HG03097 (cell line): ENCODE results near the gene LUZP4.
"Not testable (repeated sequence)": the region's sequence is repeated elsewhere in the genome, so short reads cannot be mapped to it uniquely, and the experiment has no call there.

ENCODE experiments used
- ATAC-seq: cut with Tn5 transposase; IDR thresholded peaks from one replicate; pipeline ENCODE4 v1.9.1; 2021; ENCODE audit not compliant: unreplicated experiment, low FRiP score

Gene LUZP4

DNA sequence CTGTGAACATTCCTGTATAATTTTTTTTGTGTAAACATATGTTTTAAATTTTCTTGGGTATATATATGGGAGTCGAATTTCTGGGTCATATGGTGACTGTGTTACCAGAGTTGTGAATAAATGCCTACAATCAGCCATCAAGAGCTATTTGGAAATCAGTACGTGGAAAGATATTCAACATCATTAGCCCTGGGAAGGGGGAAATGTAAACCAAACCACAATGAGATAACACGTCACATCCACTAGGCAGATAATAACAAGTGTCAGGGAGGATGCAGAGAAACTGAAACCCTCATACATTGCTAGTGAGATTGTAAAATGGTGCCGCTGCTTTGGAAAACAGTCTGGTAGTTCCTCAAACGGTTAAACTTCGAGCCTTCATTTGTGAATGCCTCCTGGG lies 43.9 kb downstream of the LUZP4 start:
- ATAC-seq = no peak

- ATAC-seq = no peak
These were observed 48.1 kb downstream of the LUZP4 start for GRCh38 chrX:115337491-115338144.

DNA sequence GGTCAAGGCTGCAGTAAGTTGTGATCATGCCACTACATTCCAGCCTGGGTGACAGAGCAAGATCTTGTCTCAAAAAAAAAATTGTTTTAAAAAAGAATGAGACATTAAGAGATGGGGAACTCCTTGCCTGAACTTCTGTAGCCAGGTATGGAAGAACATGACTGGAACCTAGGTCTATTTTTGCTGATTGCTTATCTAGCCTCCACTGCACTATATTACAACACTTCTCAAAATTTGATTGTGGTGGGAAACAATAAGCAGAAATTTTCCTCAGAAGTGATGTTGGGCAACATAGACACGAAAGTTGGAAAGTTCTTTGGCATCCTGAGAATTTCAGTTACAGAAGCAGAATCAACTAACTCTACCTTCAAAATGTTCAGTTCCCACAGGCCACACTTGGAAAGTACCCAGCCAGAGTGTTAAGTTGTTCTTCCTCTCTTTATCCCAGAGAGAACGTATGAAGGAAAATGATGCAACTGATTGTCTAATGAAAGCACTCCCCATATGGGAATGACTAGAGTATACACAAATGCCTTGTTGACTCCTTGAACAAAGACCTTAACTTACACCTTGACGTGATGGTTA lies 50.0 kb downstream of the LUZP4 start:
- ATAC-seq = no peak

GRCh38 chrX:115341421-115341820 lies 51.9 kb downstream of the LUZP4 start:
- no peak for ATAC-seq

DNA sequence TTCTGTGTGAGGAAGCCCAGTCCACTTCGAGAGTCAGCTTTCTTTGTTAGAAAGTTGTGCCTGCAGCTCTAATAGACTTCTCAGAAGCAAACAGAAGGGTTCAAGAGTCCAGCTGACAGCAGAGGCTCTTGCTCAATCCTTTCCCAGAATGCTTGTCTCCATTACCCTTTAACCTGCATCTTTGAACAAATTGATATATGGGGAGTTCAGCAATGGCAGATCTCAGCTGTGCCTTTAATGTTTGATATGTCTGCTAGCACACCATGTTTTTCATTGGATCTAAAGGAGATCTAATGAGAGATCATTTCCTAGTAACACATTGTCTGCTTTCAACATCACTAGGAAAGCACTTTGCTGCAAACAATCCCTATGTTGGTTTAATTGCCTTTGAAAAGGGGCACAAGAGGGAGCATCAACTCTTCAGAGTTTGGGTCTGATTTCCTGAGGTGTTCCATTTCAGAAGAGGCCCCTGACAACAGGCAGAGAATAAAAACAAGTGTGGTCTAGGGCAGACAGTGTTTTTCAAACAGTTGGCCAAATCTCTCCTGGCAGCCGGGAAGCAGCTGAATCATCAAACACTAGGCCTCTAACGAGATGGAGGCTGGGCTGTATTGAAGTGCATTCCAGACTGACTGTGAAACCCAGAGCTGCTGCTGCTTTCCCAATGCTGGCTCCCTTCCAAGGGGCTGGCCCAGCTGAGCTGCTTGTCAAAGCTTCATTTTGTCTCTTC lies 55.5 kb downstream of the LUZP4 start:
- ATAC-seq = no peak

GRCh38 chrX:115345615-115346014 lies 56.1 kb downstream of the LUZP4 start:
- ATAC-seq = no peak

- ATAC-seq = not testable (repeated sequence)
These were observed 57.2 kb downstream of the LUZP4 start for GRCh38 chrX:115346738-115347137.

- no peak for ATAC-seq
These were observed 59.1 kb downstream of the LUZP4 start for GRCh38 chrX:115348446-115349225.

DNA sequence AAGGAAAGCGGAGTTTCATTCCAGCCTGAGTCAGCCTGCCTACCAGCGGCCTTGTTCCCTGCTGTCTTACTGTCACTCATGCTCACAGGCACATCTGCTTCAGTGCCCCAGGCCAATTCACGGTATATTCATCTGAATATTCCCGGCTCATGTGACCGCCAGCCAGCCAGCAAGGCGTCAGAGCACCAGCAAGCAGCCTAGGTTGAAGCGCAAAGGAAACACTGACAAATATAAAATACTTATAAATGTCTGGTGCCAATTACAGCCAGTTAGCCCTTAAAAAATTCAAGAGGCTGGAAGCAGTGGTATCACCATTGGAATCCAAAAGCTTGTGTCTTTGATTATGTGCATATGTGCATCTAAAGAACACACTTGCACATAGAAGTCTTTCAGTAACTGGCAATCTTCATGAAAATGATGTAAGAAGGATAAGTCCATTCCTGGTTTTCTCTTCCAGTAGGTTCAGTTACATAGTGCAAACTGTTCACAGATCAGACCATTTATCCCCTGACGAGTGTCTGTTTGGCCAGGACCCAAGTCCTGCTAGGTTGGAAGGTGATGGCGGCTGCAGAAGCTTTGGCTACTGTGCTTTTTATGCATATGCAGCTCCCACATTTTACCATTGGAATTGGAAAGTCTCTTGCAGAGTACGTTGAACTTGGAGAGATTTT lies 61.3 kb downstream of the LUZP4 start:
- ATAC-seq = no peak

GRCh38 chrX:115356369-115356768 lies 66.9 kb downstream of the LUZP4 start:
- no peak for ATAC-seq
